ENCODE results near the gene INTS1.

- TF ChIP-seq CTCF (IDR thresholded peaks at IDR 0.05): no peak
- TF ChIP-seq POLR2A (IDR thresholded peaks at IDR 0.05): peak; percentile 42
- peak; percentile 90 for TF ChIP-seq EP300 (IDR thresholded peaks at IDR 0.05)
Measured at GRCh38 chr7:1536743-1537534, 32.8 kb upstream of the INTS1 start.
